Activated T-cell treated with anti-CD3 and anti-CD28 coated beads for 48 hours (primary cell): ENCODE data around the gene COG2.
"Not testable (repeated sequence)": the region's sequence is repeated elsewhere in the genome, so short reads cannot be mapped to it uniquely, and the experiment has no call there.

Experiments used
- DNase-seq: peaks from one replicate; pipeline ENCODE4 v3.0.0-alpha.2; 2020; ENCODE audit warnings: low read depth

COG2 gene

DNA sequence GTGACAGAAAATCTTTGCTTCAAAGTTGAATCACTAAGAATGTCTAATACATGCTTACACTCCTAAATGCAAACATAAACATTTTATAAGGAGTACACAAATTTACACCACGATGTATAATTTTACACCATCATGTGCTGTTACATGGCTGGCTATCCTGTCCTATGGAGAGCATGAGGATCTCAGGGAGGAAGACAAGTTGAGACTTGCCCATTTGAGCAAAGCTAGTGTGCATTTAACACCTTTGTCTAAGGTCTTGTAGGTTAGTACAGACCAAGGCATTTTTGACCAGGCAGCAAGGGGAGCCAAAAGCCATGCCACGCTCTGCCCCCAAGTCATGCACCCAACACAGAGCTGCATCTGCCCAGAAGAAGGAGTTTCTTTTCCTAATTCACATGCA lies 14.5 kb upstream of the COG2 start:
- DNase-seq, result no peak

DNA sequence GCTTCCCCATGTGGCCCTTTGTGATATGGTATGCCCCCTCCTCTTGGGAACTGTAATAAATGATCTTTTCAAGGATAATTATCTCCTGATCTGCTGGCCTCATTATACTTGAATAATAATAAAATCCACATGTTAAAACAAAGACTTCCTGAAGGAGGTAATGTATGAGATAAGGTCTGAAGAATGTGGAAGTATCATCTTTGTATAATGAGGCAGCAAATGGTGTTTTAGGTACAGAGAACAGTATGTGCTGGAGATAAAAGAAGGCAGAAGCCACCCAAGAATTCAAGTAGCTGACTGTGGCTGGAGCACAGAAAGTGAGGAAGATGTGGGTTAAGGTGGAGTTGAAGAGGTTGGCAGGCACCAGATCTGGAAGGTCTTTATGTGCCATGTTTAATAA lies 12.8 kb upstream of the COG2 start:
- DNase-seq, result no peak

- no peak for DNase-seq
These were observed 10.8 kb upstream of the COG2 start for GRCh38 chr1:230631477-230631876.

- DNase-seq, result no peak
These were observed 9.9 kb upstream of the COG2 start for GRCh38 chr1:230632273-230632873.

- no peak for DNase-seq
These were observed 8.8 kb upstream of the COG2 start for GRCh38 chr1:230633469-230633868.

GRCh38 chr1:230634384-230634783 lies 7.9 kb upstream of the COG2 start:
- DNase-seq, result no peak

DNA sequence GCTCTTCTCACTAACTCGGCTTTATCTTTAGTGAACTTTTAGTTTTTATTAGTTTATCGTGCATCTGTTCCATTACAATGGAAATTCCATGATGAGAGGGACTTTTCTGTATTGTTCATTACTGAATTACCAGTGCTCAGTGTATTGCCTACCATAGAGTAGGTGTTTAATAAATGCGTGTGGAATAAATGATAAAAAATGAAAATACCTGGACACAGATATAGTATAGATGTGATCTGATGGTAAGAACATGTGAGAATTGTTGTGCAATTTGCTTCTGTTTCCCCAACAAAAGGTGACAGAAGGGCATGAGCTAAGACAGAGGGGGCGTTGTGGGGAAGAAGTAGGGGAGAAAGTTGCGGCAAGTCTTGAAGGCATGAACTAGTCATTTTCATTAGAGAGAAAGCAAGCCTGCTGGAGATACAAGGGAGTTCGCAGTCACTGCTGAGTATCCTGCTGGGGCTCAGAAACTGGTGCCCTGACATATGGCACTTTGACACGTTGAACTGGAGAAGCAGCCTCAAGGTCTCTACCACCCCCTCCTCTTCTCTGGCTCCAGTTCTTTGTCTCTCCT lies 5.6 kb upstream of the COG2 start:
- no peak for DNase-seq

DNA sequence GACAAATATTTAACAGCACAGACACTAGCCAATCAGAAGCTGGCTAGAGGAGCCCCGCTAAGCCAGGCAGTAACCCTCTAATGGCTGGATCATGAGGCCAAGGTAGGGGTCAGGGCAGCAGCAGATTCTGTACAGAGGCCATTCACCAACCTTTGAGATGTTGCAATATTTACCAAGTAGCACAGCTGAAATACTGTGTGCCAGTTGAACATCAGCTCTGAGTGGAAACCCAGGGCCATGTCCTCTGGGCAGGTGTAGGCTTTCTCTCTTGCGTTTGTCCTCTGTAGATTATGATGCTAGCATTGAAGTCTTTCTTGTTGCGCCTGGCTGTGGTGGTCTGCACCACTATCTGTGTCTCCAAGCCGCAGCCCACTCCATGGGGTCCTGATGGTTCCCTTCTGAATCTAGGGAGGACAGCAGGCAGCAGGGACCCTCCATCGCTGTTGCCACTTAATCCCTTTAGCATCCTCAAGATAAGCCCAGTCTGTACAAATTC lies 2.5 kb upstream of the COG2 start:
- no peak for DNase-seq

DNA sequence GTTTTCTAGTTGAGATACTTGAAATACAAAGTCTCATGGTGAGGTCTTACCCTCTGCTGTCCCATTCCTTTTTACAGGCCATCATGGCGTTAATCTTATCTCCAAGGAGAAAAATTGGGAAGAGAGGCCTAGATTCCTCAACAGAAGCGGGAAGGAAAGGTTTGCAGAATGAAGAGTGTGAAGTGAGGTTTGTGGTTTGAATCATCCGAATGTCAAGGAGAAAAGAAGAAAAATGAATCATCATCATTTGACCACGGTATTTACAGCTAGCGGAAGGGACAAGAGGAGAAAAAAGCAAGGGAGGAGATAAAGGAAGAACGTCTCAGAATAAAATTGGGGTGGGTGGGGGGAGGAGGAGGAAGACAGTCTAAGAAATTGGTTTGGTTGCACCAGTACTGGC lies 935 bp upstream of the COG2 start:
- no peak for DNase-seq

DNA sequence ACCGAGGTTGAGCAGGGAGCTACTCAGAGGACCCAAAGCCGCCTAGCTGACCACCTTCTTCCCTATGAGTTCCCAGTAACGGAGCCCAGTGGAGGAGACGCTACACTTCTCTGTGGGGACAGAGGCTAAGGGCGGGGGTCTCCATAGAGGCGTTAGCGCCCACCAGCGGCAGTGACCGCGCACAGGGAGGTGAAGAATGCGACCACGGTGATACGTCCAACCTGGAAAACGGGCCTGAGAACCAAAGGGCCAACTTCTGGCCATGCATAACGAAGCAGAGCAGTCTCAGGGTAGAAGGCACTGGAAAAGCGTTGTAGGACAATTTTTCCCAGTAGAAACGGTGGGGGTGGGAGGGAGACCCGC lies 400 bp upstream of the COG2 start:
- no peak for DNase-seq

DNA sequence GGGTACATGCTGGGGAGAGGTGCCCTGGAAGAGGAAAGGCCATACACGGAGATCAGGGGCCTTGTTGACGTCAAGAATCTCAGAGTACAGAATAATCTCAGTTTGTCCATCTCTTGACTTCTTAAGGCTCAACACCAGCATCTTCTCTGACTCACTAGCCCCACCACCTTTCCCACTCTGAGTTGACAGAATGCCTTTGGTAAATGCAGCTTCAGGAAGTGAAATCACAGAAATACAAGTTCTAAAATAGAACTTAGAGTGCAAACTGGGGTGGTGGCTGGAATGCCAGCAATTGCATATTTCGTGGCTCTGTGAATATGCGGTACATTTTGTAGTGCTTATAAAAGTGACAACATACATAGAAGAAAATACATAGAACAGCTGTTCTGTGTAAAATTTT lies 1.6 kb downstream of the COG2 start:
- DNase-seq, result no peak

DNA sequence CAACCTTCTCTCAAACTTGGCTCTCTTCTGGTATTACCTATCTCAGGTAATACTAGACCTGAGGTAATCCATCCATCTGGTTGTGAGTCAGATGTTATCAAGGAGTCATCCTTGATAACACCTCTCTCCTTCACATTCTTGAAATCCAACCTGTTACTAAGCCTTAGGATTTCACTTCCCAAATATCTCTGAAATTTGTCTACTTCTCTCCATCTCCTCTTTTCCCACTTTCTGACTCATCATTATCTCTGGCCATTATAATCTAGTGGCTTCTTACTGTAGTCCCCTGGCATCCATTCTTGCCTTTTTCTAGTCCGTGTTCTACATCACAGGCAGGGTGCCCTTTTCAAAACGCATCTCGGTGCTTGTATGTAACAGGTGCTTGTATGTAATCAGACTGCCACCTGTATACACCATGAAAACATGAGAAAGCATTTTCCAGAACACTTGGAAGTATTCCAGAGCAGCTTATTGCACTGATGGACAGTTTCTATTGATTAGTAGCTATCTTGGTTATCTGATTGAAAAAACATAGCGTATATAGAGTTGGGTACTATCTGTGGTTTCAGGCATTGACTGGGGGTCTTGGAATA lies 4.5 kb downstream of the COG2 start:
- no peak for DNase-seq

DNA sequence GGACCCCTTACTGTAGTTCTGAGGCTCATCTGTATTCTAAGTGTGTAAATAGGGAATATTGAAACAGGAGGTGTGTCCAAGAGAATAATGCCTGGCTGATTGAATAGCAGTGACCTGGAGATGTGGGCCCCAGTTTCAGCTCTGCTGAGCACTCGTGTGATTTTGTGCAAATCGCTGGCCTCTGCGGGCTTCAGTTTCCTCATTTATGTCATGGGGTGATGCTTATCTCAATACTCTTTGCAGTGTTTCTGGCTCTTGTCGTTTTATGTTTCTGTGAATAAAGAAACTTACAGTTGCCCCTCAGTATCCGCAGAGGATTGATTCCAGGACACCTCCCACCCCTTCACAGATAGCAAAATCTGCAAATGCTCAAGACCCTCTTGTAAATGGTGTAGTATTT lies 5.0 kb downstream of the COG2 start:
- no peak for DNase-seq

- no peak for DNase-seq
These were observed 5.8 kb downstream of the COG2 start for GRCh38 chr1:230648114-230648513.

DNA sequence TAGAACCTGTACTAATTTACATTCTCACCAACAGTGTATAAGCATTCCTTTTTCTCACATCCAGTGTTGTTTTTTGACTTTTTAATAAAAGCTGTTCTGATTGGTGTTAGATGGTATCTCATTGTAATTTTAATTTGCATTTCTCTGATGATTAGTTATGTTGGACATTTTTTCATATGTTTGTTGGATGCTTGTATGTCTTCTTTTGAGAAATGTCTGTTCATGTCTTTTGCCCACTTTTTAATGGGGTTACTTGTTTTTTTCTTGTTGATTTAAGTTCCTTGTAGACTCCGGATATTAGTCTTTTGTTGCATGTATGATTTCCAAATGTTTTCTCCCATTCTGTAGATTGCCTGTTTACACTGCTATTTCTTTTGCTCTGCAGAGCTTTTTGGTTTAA lies 8.0 kb downstream of the COG2 start:
- no peak for DNase-seq

DNA sequence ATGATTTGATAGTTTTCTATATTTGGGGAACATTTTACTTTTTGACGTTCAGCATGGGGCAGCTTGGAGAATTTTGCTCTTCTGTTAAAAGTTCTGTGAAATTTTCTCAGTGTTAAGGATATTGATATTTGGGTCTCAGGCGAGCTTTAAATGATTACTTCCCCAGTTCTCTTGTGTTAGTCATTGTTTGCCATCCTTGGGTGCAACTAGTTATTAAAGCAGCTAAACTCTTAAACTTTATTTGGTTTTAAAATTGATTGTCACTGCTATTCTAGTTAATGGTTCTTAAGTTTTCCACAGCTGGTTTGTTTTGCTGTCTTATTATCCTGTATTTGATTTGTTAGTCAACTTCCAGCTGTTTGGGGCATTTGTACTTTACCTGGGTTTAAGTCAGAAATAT lies 9.0 kb downstream of the COG2 start:
- DNase-seq, result no peak

- DNase-seq, result not testable (repeated sequence)
These were observed 14.4 kb downstream of the COG2 start for GRCh38 chr1:230656719-230657118.

DNA sequence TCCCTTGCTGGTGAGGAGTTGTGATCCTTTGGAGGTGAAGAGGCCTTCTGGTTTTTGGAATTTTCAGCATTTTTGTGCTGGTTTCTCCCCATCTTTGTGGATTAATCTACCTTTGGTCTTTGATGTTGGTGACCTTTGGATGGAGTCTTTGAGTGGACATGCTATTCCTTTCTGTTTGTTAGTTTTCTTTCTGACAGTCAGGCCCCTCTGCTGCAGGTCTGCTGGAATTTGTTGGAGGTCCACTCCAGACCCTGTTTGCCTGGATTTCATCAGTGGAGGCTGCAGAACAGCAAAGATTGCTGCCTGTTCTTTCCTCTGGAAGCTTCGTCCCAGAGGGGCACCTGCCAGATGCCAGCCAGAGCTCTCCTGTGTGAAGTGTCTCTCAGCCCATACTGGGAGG lies 15.8 kb downstream of the COG2 start:
- DNase-seq, result not testable (repeated sequence)

DNA sequence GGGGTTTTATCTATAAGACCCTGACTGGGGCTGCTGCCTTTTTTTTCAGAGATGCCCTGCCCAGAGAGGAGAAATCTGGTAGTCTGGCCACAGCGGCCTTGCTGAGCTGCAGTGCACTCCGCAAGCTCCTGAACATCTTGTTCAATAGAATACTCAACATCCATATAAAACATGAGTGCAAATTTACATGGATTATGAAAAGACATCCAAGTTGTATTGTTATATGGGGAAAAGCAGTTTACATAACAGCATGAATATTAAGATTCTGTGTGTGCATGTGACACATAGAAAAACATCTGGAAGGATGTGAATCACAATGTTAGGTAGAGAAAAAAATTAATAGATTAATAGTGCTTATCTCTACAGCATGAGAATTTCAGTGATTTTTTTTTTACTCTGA lies 16.4 kb downstream of the COG2 start:
- DNase-seq, result no peak

DNA sequence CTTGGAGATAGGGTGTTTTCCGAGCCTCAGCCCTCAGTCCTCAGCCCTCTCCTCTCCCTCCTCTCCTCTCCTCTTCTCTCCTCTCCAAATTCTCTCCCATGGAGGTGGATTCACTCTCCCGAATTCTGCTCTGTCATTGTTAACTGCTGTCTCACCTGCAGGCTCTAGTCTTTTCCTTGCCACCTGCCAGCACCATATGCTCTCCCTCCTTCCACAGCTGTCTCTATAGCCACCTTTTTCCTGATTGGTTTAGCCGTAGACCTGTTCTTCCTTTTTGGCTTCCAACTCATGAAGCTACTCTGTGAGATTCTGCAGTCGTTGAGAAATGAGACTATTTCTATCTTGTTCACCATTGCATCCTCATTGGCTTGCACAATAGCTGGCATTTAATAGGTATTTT lies 19.7 kb downstream of the COG2 start:
- DNase-seq, result no peak

- no peak for DNase-seq
These were observed 25.9 kb downstream of the COG2 start for GRCh38 chr1:230668227-230668626.

DNA sequence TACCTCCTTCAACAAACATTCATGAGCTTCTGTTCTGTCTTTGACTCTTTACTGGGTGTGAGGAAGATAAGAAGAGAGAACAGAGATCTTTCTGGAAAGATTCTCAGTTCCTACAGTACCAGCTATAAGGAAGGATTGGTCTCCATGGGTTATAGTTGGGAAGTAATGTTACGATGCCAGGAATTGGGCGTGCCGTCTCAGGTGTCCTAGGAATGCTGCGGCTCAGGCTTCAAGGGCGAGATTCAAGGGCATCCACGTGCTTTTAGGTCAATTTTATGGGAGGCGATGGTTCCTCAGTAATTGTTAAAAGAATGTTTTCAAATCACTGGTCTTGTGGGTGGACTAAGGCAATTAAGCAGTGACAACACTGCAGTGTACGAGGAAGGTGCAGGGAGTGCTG lies 27.3 kb downstream of the COG2 start:
- DNase-seq, result no peak

GRCh38 chr1:230674581-230674980 lies 32.3 kb downstream of the COG2 start:
- DNase-seq, result no peak

GRCh38 chr1:230677200-230677599 lies 34.9 kb downstream of the COG2 start:
- DNase-seq, result no peak
